Activated T-helper 1 cell treated with anti-CD3 and anti-CD28 coated beads, Interleukin-2, amount 50 U/mL, for 16 hours (primary cell): ENCODE data around the gene GZMM.

ENCODE experiments used
- DNase-seq, 2 donors: peaks; one replicate each; pipeline ENCODE4 v3.0.0-alpha.2; 2020; ENCODE audit warnings: low read depth in 1 of 2, low spot score in 1 of 2

GZMM gene

DNA sequence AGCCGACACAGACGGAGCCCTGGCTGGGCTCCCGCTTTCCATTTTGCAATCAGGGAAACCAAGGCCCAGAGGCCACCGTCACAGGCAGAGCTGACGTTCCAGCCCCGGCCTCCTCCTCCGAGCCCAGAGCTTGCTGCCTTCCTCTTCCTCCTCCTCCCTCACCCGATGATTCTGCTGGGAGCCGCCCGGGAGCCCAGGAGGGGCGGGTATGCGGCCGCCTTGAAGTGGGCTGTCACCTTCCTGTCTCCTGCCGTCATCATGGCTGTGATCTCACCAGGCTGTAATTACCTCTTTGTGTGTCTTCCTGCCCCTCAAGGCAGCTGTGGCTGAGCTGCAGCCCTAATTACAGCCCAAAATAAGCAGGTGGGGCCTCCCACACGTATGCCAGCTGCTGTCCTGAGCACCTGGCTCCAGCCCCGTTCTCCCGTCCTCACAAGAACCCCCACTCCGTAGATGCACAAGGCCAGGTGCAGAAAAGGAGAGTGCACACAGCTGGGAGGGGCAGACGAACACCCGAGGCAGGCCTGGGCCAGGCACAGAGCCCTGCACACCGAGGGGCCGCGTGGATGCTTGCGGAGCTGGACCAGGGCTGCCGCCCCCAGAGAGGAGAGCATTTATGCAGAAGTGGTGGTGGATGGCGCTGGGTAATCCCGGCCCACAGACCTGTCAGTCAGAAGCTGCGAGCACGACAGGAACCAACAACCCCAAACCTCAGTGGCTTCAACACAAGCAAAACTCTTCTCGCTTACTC, 32.6 kb upstream of the GZMM start:
- peak; percentile 70 to 76 for DNase-seq

DNA sequence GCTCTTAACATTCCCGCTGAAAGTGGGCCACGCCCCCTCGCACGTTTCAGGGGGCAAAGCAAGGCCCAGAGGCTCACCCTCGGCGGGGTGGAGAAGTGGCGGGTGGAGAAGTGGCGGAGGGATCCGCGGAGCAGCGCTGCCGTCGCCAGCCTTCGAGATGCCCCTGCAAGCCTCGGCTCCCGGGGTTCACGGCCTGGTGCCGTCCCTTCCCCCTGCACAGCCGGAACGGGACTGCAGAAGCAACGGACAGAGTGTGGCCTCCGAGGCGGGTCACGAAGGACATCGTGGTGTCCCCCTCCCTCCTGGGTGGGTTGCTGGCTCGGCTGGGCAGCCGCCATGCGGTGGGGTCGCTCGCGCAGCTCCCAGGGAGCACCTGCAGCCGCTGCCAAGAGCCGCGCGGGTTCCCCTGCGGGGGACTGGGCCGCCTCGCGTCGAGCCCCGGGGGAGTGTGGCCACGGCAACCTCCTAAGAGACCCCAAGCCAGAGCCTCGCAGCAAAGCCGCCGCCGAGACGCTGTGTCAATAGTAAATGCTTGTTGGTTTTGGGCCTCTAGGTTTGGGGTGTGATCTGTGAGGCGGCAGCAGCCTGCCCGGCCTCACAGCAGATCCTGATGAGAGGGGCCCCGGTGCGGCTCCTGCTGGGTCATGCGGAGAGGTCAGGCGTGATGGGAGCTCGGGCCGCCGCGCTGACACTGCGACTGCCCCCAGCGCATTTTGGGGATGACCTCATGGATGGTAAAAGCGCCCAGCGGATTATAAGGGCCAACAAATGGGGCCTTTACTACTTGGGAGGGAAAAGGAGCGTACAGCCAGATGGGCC, 31.1 kb upstream of the GZMM start:
- DNase-seq = no peak

DNA sequence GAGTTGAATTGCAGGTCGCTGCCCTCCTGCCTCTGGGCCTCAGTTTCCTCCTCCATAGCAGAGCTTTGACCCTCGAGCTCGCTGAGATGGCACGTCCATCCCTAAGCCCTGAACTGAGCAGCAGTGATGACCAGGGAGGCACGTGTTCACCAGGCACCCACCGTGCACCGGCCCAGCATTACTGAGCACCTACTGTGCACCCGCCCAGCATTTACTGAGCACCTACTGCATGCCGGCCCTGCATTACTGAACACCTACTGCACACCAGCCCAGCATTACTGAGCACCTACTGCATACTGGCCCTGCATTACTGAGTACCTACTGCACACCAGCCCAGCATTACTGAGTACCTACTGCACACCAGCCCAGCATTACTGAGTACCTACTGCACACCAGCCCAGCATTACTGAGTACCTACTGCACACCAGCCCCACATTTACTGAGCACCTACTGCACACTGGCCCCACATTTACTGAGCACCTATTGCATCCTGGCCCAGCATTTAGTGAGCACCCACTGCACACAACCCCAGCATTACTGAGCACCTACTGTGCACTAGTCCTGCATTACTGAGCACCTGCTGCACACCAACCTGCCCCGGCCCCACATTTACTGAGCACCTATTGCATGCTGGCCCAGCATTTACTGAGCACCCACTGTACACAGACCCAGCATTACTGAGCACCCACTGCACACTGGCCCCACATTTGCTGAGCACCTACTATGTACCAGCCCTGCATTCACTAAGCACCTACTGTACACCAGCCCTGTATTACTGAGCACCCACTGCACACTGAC, 30.3 kb upstream of the GZMM start:
- no peak for DNase-seq

DNA sequence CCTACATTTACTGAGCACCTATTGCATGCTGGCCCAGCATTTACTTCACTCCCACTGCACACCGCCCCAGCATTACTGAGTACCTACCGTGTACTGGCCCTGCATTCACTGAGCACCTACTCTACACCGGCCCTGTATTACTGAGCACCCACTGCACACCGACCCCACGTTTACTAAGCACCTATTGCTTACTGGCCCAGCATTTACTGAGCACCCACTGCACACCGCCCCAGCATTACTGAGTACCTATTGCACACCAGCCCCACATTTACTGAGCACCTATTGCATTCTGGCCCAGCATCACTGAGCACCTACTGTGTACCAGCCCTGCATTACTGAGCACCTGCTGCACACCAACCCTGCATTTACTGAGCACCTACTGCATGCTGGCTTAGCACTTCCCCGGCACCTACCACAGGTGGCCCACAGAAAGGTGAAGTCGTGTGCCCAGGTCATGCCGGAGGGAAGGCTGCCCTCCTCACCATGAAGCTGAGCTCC, 29.6 kb upstream of the GZMM start:
- DNase-seq = no peak

DNA sequence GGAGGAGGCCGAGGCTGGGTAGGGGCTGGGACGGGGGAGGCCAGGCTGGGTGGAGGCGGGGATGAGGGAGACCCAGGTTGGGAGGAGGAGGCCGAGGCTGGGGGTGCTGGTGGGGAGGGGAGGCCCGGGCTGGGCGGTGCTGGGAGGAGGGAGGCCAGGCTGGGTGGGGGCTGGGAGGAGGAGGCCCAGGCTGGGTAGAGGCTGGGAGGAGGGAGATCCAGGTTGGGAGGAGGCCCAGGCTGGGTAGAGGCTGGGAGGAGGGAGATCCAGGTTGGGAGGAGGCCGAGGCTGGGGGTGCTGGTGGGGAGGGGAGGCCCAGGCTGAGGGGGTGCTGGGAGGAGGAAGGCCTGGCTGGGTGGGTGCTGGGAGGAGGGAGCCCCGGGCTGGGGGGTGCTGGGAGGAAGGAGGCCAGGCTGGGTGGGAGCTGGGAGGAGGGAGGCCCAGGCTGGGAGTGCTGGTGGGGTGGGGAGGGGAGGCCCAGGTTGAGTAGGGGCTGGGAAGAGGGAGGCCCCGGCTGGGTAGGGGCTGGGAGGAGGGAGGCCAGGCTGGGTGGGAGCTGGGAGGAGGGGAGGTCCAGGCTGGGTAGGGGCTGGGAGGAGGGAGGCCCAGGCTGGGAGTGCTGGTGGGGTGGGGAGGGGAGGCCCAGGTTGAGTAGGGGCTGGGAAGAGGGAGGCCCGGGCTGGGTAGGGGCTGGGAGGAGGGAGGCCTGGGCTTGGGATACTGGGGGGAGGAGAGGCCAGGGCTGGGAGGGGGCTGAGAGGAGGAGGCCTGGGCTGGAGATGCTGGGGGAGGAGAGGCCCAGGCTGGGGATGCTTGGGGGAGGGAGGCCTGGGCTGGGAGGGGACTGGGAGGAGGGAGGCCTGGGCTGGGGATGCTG, 25.9 kb upstream of the GZMM start:
- no peak for DNase-seq

DNA sequence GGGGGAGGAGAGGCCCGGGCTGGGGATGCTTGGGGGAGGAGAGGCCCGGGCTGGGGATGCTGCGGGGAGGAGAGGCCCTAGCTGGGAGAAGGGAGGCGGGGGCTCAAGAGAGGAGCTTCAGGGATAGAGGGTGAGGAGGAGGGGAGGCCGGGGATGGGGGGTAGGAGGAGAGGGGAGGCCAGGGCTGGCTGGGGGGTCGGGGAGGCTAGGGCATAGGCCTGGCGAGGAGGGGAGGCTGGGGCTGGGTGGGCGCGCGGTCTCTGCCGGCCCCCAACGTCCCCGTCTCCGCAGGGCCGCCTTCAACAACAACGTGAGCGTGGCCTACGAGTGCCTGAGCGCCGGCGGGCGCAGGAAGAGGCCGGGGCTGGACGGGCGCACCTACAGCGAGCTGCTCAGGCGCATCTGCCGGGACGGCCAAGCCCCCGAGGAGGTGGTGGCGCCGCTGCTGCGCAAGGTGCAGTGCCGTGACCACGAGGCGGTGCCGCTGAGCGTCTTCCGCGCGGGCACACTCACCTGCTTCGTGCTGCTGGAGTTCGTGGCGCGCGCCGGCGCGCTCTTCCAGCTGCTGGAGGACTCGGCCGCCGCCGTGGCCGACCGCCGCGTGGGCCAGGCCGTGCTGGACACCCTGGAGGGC, 25.1 kb upstream of the GZMM start:
- DNase-seq = peak; percentile 32 to 39

DNA sequence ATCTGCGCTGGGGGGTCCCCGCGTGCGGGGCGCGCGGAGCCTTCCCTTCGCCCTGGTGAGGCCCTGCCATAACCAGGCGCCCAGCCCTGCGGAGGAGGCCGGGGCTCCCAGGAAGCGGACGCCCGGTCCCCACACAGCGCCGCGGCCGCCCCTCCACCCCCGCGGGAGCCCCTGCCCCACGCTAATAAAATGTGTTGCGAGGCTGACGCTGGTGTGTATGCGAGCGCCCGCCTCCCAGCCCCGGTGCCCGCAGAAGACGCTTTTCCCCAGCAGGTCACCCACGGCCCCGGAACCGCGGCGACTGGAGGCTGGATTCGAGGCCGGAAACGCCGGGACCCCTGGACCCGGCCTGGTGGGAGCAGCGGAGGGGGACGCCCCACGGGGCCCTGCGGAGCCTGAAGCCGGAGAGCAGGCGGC, 24.4 kb upstream of the GZMM start:
- no peak for DNase-seq

DNA sequence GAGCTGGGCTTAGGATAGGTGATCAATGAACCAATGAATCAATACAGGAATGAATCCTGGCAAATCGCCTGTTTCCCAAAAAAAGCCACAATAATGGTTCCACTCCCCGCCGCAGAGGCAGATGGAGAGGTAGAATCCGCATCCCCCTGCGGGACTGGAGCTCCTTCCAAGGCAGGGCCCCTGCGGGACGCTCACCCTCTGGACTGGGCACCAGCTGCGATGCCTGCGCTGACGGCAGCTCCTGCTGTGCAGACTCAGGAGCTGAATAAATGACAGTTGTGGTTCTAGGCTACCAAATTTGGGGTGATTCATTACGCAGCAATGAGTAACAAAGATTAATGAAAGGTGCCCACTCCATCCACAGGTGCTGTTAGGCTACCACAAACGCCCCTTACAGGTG, 21.1 kb upstream of the GZMM start:
- DNase-seq = no peak

DNA sequence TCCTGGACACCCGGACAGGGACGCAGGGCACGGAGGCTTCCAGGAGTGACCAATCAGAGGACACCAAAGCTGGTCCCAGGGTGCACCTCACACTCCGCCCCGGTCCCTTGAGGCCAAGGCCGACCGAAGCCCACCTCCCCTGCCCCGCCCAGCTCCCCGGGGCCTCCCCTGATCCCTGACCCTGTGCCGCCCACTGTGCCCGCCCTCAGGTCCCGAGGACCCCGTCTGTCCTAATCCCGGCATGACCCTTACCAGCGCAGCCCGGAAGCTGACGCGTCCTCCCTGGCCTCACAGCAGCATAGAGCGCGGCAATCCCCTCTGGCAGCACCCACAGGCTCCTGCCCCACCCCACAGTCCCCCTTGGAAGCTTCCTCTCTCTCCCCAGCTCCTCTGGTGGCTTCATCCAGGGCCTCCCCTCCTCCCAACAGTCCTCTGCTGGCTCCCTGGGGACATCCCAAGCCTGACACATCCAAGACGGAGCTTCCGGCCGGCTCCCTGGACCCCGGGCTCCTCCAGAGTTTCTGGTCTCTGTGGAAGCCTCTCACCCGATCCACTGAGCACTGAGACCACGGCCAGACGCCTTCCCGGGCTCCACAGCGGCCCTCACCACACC, 19.7 kb upstream of the GZMM start:
- DNase-seq = no peak

DNA sequence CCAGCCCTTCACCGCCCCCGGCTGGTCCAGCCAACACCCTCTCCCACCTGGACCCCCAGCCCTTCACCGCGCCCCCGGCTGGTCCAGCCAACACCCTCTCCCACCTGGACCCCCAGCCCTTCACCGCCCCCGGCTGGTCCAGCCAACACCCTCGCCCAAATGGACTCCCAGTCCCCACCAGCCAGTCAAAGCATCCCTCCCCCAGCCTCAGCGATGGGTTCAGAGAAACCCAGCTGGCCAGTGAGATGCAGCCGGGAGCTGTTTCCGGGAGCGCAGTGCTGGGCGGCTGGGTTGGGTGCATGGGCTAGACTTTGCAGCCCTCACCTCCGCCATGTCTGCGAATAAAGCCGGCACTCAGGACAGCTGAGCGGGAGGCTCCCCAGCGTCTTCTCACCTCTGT, 18.8 kb upstream of the GZMM start:
- no peak for DNase-seq

DNA sequence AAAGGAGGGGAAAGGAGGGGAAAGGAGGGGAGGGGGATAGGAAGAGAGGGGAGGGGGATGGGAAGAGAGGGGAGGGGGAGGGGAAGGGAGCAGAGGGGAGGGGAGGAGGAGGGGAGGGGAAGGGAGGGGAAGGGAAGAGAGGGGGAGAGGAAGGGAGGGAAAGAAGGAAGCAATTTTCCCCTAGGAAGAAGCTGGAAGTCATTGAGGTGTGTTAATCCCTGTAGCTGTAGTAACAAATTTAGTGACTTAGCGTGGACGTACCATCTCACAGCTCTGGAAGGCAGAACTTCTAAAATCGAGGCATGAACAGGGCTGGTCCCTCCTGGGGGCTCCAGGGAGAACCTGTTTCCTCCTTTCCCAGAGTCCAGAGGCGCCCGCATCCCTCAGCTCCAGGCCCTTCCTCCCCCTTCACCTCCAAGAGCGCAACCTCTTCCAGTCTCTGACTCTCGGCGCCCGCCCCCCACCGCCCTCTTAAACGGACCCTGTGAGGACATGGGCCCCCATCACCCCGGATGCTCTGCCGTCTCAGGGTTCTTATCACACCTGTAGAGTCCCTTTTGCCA, 17.9 kb upstream of the GZMM start:
- no peak for DNase-seq

DNA sequence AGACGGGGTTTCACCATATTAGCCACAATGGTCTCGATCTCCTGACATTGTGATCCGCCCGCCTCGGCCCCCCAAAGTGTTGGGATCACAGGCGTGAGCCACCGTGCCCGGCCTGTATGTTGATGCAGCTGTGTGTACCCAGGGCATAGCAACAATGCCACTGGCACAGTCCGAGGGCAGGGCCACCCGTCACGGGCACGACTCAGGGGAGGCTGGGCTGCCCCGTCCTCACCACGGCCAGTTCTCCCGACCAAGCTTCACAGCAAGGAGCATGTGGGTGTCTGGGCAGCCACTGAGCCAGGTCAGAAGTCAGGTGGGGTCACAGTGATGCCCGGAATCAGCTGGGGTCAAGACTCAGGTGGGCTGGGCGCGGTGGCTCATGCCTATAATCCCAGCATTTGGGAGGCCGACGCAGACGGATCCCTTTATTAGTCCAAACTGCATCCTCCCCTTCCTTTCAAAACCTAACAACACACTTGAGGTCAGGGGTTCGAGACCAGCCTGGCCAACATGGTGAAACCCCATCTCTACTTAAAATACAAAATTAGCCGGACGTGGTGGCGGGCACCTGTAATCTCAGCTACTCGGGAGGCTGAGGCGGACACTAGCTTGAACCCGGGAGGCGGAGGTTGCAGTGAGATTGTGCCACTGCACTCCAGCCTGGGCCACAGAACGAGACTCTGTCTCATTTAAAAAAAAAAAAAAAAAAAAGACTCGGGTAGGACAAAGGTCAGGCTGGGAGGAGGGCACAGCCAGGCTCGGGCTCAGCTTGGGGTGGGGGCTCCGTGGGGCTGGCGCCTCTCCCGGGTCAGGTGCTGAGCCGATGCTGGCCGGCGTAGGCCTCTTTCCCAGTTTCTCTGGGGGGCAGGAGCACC, 13.5 kb upstream of the GZMM start:
- no peak for DNase-seq

DNA sequence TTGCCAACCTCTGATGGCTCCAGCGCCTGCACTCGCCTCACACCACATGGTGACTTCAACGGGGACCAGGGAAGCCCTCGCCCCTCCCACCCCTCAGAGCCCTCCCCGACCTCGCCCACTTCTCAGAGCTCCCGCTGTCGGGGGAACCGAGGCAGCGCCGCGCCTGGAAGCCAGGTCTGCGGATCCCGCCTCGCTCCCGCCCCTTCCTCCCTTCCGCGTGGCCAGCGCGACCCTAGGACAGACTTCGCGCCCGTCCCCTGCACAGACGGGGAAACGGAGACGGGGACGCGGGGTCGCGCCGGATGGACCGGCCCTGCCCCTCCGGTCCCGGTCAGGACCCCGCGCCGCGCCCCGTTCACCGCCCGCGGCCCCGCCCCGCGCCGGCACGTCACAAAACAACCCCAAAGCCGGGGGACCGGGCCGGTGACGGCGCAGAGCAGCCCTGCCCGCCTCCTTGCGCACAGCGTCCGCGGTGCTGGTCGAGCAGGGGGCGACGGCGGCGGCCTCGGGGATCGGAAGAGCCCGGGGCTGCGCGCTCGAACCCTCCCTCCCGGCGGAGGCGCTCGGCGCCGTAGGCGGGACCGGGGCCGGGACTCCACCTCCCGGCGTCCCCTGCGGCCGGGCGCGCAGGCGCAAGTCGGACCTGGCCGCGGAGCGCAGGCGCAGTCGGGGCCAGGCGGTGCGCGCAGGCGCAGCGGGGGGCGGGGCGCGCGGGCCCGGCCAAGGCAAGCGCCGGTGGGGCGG, 12.7 kb upstream of the GZMM start:
- peak; percentile 69 to 80 for DNase-seq

DNA sequence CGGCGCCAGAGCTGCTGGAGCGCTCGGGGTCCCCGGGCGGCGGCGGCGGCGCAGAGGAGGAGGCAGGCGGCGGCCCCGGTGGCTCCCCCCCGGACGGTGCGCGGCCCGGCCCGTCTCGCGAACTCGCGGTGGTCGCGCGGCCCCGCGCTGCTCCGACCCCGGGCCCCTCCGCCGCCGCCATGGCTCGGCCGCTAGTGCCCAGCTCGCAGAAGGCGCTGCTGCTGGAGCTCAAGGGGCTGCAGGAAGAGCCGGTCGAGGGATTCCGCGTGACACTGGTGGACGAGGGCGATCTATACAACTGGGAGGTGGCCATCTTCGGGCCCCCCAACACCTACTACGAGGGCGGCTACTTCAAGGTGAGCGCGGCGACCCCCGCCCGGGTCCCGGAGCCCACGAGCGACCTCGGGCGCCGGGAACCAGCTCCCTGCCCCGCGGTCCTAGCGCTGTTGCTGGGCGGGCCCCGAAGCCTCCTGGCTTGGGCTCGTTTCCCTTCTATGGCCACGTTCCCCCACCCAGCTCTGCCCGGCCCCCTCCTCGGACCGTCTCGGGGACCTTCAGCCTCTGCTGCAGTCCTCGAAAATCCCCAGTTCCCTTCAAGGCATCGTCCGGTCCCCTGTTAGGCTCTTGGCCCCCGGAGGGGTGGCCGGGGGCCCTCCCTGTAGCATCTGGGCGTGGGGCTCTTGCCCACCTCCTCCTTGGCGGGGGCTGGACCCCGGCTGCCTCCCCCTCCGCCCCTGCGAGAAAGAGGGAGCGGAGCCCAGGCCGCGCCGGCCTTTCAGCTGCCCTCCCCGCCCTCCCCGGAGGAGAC, 11.9 kb upstream of the GZMM start, which contains the start of gene CDC34:
TSS of gene CDC34 (plus strand) at position 8 of the 808 bp plus-strand sequence. CDS start at position 180, 172 bp downstream.
- no peak for DNase-seq

DNA sequence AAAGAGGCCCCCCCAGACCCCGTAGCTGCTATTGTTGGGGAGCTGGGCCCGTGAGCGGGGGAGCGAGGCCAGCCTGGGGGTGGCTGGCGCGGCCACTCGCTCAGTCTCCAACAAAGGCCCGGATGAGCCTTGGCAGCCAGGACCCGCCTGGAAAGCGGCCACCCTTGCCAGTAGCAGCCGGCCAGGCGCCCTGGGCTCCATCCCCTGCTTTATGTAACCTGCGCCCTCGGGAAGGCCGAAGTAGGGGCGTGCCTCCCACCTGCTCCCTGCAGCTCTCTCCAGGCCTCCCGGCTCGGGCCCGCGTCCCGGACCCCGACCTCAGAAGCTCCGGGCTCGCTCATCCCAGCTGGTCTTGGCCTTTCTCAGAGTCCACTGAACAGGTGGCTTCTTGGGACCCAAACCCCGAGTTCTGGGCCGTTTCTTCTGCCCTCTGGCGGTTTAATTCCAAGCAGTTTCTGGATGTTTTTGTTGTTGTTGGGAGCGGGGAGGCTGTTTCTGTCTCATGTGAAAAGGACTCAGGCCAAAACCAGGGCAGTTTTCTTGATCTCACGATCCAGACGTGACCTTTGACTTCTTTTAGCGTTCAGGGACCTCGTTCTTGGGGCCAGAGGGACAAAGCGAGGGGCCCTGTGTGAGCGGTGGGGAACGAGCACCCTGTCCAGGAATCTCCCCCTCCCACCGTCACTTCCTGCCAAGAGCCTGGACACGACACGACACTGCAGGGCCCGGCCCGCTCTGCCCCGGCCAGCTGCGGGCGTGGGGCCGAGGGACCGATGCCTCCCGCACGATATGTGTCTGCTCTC, 11.1 kb upstream of the GZMM start:
- peak in 1 of 2 donors; percentile 22 for DNase-seq
